ENCODE results near the gene PLSCR3. TPM values are rescaled to one million over a fixed set of nuclear protein-coding genes. Genes with fewer than 3 reads are reported as not detected.
A peak's percentile ranks its signal among the peaks of the same experiment; 100 is the strongest.

Gene PLSCR3
- polyA plus RNA-seq, 1 donor: 27.8 TPM

- no peak for DNase-seq
Observed at GRCh38 chr17:7428557-7428956, 34.2 kb upstream of the PLSCR3 start, which contains the start of gene SPEM3. TSS of gene SPEM3 (plus strand) at chr17:7428857. CDS start at chr17:7428903, 46 bp downstream.

GRCh38 chr17:7427549-7427948 is 33.2 kb upstream of the PLSCR3 start:
- no peak for DNase-seq

- DNase-seq: no peak
Observed at GRCh38 chr17:7426896-7427489, 32.7 kb upstream of the PLSCR3 start.

- DNase-seq: no peak
Observed at GRCh38 chr17:7426203-7426863, 32.0 kb upstream of the PLSCR3 start.

- DNase-seq: no peak
Observed at GRCh38 chr17:7425756-7426155, 31.4 kb upstream of the PLSCR3 start.

GRCh38 chr17:7425316-7425715 is 31.0 kb upstream of the PLSCR3 start, which contains the start of gene SPEM2:
TSS of gene SPEM2 (plus strand) at chr17:7425616. CDS start at chr17:7425689, 73 bp downstream.
- no peak for DNase-seq

GRCh38 chr17:7423679-7424078 is 29.4 kb upstream of the PLSCR3 start:
- DNase-seq: no peak

- DNase-seq: no peak
Observed at GRCh38 chr17:7421186-7421585, 26.9 kb upstream of the PLSCR3 start.

GRCh38 chr17:7419819-7420610 is 25.7 kb upstream of the PLSCR3 start, which contains the start of gene SPEM1:
TSS of gene SPEM1 (plus strand) at chr17:7420324. CDS start at chr17:7420385, 61 bp downstream.
- DNase-seq: peak; percentile 43

- DNase-seq: no peak
Observed at GRCh38 chr17:7418472-7419152, 24.3 kb upstream of the PLSCR3 start.

- no peak for DNase-seq
Observed at GRCh38 chr17:7417056-7417655, 22.8 kb upstream of the PLSCR3 start.

GRCh38 chr17:7416323-7416722 is 22.0 kb upstream of the PLSCR3 start:
- DNase-seq: no peak

GRCh38 chr17:7415784-7416183 is 21.5 kb upstream of the PLSCR3 start:
- DNase-seq: no peak

GRCh38 chr17:7414837-7415236 is 20.5 kb upstream of the PLSCR3 start:
- no peak for DNase-seq

GRCh38 chr17:7413346-7413985 is 19.1 kb upstream of the PLSCR3 start:
- no peak for DNase-seq

GRCh38 chr17:7411427-7411750 is 17.1 kb upstream of the PLSCR3 start:
- DNase-seq: no peak

GRCh38 chr17:7410634-7411426 is 16.5 kb upstream of the PLSCR3 start:
- DNase-seq: no peak

GRCh38 chr17:7409716-7410115 is 15.4 kb upstream of the PLSCR3 start:
- DNase-seq: no peak

GRCh38 chr17:7408863-7409262 is 14.5 kb upstream of the PLSCR3 start:
- no peak for DNase-seq

GRCh38 chr17:7408252-7408727 is 14.0 kb upstream of the PLSCR3 start:
- DNase-seq: no peak

All from left kidney (tissue), 2 donors.